Measurements from ENCODE around the gene NPIPB6.

GRCh38 chr16:28316054-28316453, 47.3 kb downstream of the NPIPB6 start:
- TF ChIP-seq RAD21 (IDR thresholded peaks at IDR 0.05; ENCODE audit: low read depth), result no peak
- no peak for TF ChIP-seq SP1 (IDR thresholded peaks at IDR 0.05; ENCODE audit: low read depth)
